ENCODE measurements around the gene CNGB1.

Gene CNGB1

DNA sequence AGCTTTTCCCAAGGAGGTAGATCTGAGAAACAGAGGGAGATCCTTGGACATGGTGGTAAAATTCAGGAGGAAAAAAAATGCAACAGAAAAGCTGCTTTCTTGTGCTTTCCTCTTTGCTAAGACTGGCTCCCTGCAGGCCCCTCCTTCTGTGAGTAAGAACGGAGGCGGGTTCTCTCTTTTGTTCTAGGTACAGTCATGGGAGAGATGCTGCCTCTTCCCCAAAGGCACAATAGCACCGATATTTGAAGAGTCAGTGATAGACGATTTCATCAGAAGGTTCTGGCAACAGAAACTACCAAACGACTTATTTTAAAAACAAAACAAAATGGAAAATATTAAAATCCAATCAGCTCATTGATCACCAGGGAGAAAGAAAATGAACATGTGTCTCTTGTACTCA is 136.0 kb downstream of the CNGB1 start:
- H3K9ac ChIP-seq (ENCODE audit: low read depth, low read length, poor library complexity, severe bottlenecking), result no peak overlapping the region
- no peaks in the 10 kb centered on the region for H3K79me2 ChIP-seq (ENCODE audit: insufficient read depth, low read length)
- no peaks in the 10 kb centered on the region for H3K27me3 ChIP-seq (ENCODE audit: insufficient read depth, low read length, poor library complexity, severe bottlenecking)
- H4K20me1 ChIP-seq (ENCODE audit: insufficient read depth, low read length, poor library complexity, severe bottlenecking), result no peaks in the 10 kb centered on the region
- H3K4me2 ChIP-seq (ENCODE audit: low read depth, low read length, poor library complexity, severe bottlenecking), result no peak overlapping the region
- H2AFZ ChIP-seq (ENCODE audit: low read length), result no peak overlapping the region
- H3K9me2 ChIP-seq (replicated peaks; ENCODE audit: low read depth, low read length), result no peaks in the 10 kb centered on the region
- no peak overlapping the region for H3K4me3 ChIP-seq (ENCODE audit: low read length, poor library complexity, severe bottlenecking)
- no peaks in the 10 kb centered on the region for H3K9me3 ChIP-seq (ENCODE audit: insufficient read depth, low read depth, low read length)
- TF ChIP-seq, protein P1, sequence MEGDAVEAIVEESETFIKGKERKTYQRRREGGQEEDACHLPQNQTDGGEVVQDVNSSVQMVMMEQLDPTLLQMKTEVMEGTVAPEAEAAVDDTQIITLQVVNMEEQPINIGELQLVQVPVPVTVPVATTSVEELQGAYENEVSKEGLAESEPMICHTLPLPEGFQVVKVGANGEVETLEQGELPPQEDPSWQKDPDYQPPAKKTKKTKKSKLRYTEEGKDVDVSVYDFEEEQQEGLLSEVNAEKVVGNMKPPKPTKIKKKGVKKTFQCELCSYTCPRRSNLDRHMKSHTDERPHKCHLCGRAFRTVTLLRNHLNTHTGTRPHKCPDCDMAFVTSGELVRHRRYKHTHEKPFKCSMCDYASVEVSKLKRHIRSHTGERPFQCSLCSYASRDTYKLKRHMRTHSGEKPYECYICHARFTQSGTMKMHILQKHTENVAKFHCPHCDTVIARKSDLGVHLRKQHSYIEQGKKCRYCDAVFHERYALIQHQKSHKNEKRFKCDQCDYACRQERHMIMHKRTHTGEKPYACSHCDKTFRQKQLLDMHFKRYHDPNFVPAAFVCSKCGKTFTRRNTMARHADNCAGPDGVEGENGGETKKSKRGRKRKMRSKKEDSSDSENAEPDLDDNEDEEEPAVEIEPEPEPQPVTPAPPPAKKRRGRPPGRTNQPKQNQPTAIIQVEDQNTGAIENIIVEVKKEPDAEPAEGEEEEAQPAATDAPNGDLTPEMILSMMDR (conservative IDR thresholded peaks at IDR 0.05; ENCODE audit: low read length), result no peak
- TF ChIP-seq EZH2phosphoT487 (IDR thresholded peaks at IDR 0.05; ENCODE audit: borderline replicate concordance), result no peak
- H3K4me1 ChIP-seq (ENCODE audit: insufficient read depth, low read length, poor library complexity, severe bottlenecking), result no peaks in the 10 kb centered on the region
- H3F3A ChIP-seq (ENCODE audit: low read depth), result no peaks in the 10 kb centered on the region
- H3K36me3 ChIP-seq (ENCODE audit: insufficient read depth, low read length), result no peaks in the 10 kb centered on the region

All from Loucy (cell line).